SU-DHL-6 (cell line): ENCODE measurements around the gene KIF3C.

Experiments
- EZH2phosphoT487 ChIP-seq: fragments of 200-600 bp; sonication (generic), shearing (Covaris generic); conservative IDR thresholded peaks from 2 replicates; pipeline ENCODE4 v1.6.1; 2018; ENCODE audit warnings: mild to moderate bottlenecking, antibody characterized with exemption, low read length, moderate library complexity, mixed read lengths
- TF ChIP-seq, protein P1 (sequence below): fragments of 200-600 bp; sonication (generic); IDR thresholded peaks from one replicate; pipeline ENCODE4 v1.5.1; 2017; ENCODE audit warnings: antibody characterized with exemption, mild to moderate bottlenecking, low read length, moderate library complexity; ENCODE audit not compliant: insufficient read depth, poor library complexity, severe bottlenecking

DNA sequence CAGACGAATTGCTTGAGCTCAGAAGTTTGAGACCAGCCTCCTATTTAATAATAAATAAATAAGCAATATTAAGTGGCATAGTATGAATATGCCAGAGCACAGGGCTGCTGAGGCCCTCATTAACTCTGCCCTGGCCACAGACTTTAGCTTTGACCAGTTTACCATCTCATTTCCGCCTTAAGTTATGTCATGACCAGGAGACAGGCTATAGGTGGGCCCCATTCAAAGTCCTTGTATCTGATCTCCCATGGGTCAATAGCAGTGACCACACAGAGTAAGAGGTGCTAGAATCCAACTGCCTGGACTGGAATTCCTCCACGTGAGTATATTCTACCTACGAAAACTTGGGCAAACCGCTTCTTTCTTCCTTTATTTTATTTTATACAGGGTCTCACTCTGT, 90.6 kb downstream of the KIF3C start:
- TF ChIP-seq, protein P1, sequence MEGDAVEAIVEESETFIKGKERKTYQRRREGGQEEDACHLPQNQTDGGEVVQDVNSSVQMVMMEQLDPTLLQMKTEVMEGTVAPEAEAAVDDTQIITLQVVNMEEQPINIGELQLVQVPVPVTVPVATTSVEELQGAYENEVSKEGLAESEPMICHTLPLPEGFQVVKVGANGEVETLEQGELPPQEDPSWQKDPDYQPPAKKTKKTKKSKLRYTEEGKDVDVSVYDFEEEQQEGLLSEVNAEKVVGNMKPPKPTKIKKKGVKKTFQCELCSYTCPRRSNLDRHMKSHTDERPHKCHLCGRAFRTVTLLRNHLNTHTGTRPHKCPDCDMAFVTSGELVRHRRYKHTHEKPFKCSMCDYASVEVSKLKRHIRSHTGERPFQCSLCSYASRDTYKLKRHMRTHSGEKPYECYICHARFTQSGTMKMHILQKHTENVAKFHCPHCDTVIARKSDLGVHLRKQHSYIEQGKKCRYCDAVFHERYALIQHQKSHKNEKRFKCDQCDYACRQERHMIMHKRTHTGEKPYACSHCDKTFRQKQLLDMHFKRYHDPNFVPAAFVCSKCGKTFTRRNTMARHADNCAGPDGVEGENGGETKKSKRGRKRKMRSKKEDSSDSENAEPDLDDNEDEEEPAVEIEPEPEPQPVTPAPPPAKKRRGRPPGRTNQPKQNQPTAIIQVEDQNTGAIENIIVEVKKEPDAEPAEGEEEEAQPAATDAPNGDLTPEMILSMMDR, result no peak
- TF ChIP-seq EZH2phosphoT487, result no peak
